Measurements from ENCODE around the gene NEK6. TPM values are rescaled to one million over a fixed set of nuclear protein-coding genes. Genes with fewer than 3 reads are reported as not detected.

The NEK6 gene
- polyA plus RNA-seq (ENCODE audit: low read depth in 6 of 6) = 10 to 100 TPM in 2 of 6 donors, 1 to 10 TPM in 4; 4.5 to 15.2 (median 8.0) TPM

DNA sequence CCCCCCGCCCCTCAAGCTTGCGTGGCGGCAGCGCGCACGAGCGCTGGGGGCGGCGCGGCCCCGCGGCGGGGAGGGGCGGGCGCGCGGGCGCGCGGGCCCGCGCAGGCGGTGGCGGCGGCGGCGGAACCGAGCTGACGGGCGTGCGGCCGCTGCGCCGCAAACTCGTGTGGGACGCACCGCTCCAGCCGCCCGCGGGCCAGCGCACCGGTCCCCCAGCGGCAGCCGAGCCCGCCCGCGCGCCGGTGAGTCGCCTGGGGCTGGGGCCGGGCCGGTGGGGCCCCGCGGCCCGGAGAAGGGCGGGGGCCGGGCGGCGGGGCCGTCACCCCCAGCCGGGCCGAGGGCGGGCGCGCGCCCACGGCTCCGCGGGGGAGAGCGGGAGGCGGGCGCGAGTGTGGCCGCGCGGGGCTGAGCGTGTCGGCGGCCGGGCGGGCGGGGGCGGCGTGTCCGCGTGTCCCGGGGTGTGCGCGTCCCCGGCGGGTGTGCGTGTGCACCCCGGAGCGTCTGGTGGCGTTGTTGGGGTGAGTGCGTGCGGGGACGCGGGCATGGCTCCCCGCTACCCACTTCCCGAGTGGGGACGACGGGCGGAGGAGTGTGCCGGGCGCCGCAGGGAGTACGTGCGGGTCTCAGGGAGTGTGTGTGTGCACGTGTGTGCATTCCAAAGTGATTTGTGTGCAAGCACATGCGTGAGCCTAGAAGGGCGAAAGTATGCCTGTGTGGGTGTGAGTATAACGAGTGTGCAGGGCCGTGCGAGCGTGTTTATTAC is at the start of gene NEK6:
Gene NEK6, plus strand, starts transcription at position 106 of the 763 bp plus-strand sequence. CDS start 44,016 bp downstream, outside the sequence.
- Mint-ChIP-seq H3K27me3 (no peaks in the 10 kb centered on the region), H3K4me1 (peaks cover 61 to 79% (median 78%) of the 10 kb centered on the region in 3 donors), H3K36me3 (no peaks in the 10 kb centered on the region), H3K4me3 (peak within 1 kb of the TSS; percentile 93 to 98 (median 96)), H3K27ac (peak within 1 kb of the TSS; percentile 86 to 98 (median 95)), H3K9me3 (no peaks in the 10 kb centered on the region)
- DNase-seq (peak; percentile 55), ATAC-seq (ENCODE audit: low read depth in 2 of 2) (peak; percentile 63 to 69)

DNA sequence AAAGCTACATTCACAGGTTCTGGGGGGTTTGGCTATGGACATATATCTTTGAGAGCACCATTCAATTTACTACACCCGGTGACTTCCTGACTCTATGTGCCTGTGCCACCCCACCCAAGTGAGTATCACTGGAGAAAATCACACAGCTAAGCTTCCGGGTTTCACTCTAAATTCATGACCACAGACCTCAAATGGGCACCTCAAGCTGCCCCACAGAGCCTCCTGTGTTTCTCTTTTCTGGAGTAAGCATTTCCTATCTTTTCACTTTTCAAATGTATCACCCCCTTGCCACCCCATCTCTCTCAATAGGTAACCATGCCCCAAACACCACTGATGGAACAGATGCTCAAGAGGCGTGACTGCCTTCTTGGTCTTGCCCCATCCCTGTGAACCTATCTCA is 49.2 kb upstream of the NEK6 start:
- DNase-seq = no peak
- no peak for ATAC-seq (ENCODE audit: low read depth in 2 of 2)
- Mint-ChIP-seq H3K36me3 (no peaks in the 10 kb centered on the region), H3K9me3 (peaks cover 0 to 6% (median 0%) of the 10 kb centered on the region in 7 donors), H3K27ac (peak overlapping the region in 4 of 6 donors; percentile 21 to 88 (median 84)), H3K4me3 (peak overlapping the region in 7 of 8 donors; percentile 3 to 82 (median 65)), H3K27me3 (no peaks in the 10 kb centered on the region), H3K4me1 (peaks cover 72 to 95% (median 81%) of the 10 kb centered on the region in 3 donors)

DNA sequence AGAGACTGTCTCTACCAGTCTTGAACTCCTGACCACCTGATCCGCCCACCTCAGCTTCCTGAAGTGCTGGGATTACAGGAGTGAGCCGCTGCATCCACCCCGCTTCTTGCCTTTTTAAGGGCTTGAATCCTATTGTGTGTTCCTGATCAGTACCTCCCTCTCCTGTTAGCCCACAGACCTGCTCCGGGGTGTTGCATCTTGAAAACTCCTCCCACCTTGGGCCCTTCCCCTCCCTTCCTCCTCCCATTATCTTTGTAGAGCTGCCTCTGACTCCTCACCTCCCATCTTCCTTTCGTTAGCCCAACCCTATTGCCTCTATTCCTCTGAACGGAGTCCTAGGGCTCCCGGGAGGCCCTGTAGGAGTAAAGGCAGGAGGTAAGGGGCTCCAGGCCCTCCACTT is 48.5 kb upstream of the NEK6 start:
- Mint-ChIP-seq H3K27me3 (no peaks in the 10 kb centered on the region), H3K4me3 (peak overlapping the region in 7 of 8 donors; percentile 1 to 82 (median 65)), H3K36me3 (no peaks in the 10 kb centered on the region), H3K27ac (peak overlapping the region in 4 of 6 donors; percentile 21 to 85 (median 76)), H3K9me3 (peaks cover 0 to 6% (median 0%) of the 10 kb centered on the region in 7 donors), H3K4me1 (peaks cover 72 to 95% (median 82%) of the 10 kb centered on the region in 3 donors)
- DNase-seq (no peak), ATAC-seq (ENCODE audit: low read depth in 2 of 2) (no peak)

DNA sequence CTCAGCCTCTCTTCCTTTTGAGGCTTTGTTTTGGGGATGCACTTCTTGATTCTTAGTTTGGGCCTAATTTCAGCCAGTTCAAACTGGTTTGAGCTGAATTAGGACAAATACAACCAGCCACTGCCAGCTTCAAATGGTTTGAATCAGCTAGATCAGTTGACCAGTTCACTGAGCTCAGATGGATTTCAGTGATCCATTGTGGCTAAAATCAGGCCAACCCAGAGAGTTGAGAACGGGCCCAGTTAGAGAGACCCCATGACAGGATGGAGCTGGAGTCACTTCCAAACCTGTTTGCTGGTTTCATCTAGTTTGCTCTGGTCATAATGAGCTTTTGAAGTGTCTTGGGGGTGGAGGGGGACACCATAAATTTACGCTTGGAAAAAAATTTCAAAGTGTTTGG is 48.0 kb upstream of the NEK6 start:
- Mint-ChIP-seq H3K27ac (peak overlapping the region in 1 of 6 donors; percentile 84), H3K4me1 (peaks cover 77 to 94% (median 87%) of the 10 kb centered on the region in 3 donors), H3K27me3 (no peaks in the 10 kb centered on the region), H3K36me3 (no peaks in the 10 kb centered on the region), H3K4me3 (peak overlapping the region in 2 of 8 donors; percentile 65 to 78), H3K9me3 (peaks cover 0 to 6% (median 0%) of the 10 kb centered on the region in 7 donors)
- ATAC-seq (ENCODE audit: low read depth in 2 of 2) (no peak), DNase-seq (no peak)

DNA sequence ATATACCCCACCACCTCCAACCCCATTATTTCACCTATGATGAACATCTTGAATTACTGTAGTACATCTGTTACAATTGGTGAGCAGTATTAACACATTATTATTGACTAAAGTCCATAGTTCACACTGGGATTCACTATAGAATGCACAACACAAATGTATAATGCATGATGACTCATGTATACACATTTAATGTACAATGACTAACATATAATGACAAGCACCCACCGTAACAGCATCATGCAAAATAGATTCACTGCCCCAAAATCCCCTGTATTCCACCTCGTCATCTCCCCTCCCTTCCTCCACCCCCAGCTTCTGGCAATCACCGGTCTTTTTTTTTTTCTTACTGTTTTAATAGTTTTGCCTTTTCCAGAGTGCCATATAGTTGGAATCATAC is 47.1 kb upstream of the NEK6 start:
- Mint-ChIP-seq H3K4me3 (peak overlapping the region in 7 of 8 donors; percentile 2 to 50 (median 42)), H3K27ac (peak overlapping the region in 5 of 6 donors; percentile 46 to 90 (median 84)), H3K27me3 (no peaks in the 10 kb centered on the region), H3K4me1 (peaks cover 77 to 95% (median 87%) of the 10 kb centered on the region in 3 donors), H3K9me3 (peaks cover 0 to 6% (median 0%) of the 10 kb centered on the region in 7 donors), H3K36me3 (no peaks in the 10 kb centered on the region)
- ATAC-seq (ENCODE audit: low read depth in 2 of 2) = peak; percentile 87 to 88
- peak; percentile 58 for DNase-seq

DNA sequence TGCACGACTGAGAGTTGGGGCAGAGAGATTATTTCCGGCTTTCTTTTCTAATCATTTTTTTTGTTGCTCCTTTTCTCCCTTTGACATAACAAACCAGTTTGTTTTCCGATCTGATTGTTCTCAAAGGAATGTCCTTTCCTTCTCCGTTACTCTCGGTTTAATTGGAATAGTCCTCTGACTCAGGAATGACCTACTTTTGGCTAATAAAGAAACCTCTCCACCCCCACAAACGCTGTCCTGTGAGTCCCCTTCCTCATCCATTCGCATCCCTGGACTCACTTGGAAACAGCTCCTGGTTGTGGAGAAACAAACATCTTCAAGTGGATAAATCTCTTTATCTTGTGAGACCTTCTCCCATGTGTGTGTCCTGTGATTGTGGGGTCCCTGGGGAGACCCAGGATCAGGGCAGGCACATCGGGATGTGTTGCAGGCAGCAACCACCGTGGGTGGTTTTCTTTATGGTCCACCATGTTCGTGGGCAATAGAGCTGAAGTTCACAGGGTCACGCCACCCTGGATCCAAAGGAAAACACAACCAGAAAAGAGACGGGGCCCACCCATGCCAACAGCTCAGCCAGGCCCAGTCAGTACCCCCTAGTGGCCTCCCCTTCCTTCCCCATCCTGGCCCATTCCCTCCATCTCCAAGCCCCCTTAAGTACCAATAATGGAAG is 45.2 kb upstream of the NEK6 start:
- Mint-ChIP-seq H3K36me3 (no peaks in the 10 kb centered on the region), H3K9me3 (peaks cover 0 to 6% (median 0%) of the 10 kb centered on the region in 7 donors), H3K27ac (peak overlapping the region in 4 of 6 donors; percentile 16 to 84 (median 66)), H3K4me1 (peaks cover 74 to 97% (median 88%) of the 10 kb centered on the region in 3 donors), H3K27me3 (no peaks in the 10 kb centered on the region), H3K4me3 (peak overlapping the region in 2 of 8 donors; percentile 29)
- DNase-seq (no peak), ATAC-seq (ENCODE audit: low read depth in 2 of 2) (no peak)

DNA sequence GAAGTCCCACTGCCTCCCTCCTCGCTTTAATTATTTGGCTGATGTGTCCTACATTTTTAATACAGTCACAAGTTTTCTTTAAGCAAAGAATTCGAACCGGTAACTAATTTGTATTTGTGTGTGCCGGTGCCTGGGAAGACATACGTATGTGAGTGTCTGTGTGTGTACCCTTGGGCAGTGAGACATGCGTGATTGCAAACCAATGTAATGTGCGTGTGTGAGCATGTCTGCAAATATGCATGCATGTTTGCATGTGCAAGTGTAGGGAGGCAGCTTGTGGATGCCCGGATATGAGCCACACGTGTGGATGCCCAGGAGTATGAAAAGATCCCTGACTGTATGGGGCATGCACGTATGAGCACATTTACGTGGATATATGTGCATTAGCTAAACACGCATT is 44.4 kb upstream of the NEK6 start:
- H3K4me3 Mint-ChIP-seq = peak overlapping the region in 3 of 8 donors; percentile 38 to 65 (median 57)
- ATAC-seq (ENCODE audit: low read depth in 2 of 2) (no peak), DNase-seq (no peak)
- H3K4me1 Mint-ChIP-seq = peaks cover 76 to 98% (median 91%) of the 10 kb centered on the region in 3 donors
- peak overlapping the region in 4 of 6 donors; percentile 4 to 84 (median 45) for H3K27ac Mint-ChIP-seq
- no peaks in the 10 kb centered on the region for H3K27me3 Mint-ChIP-seq
- peaks cover 0 to 6% (median 0%) of the 10 kb centered on the region in 7 donors for H3K9me3 Mint-ChIP-seq
- no peaks in the 10 kb centered on the region for H3K36me3 Mint-ChIP-seq

DNA sequence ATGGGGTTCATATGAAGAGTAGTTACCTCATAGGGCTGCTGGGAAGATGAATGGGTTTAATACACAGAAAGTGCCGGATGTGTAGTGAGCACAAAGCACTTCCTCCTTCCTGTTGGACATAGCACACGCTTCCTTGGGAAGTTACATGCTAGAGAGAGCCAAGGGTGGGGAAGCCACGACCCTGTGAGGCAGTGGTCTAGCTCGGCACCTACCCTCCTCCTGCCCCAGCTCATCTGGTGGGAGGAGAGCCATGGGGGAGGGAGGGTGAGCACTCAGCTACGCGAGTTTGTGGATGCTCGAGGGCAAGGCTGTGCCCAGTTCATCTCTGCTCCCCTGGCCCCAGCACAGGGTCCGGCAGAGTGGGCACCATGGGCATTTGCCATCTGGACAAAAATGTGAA is 43.6 kb upstream of the NEK6 start:
- Mint-ChIP-seq H3K36me3 (no peaks in the 10 kb centered on the region), H3K27ac (peak overlapping the region in 5 of 6 donors; percentile 12 to 99 (median 89)), H3K4me1 (peaks cover 76 to 98% (median 91%) of the 10 kb centered on the region in 3 donors), H3K9me3 (peaks cover 0 to 2% (median 0%) of the 10 kb centered on the region in 7 donors), H3K27me3 (no peaks in the 10 kb centered on the region), H3K4me3 (peak overlapping the region in 6 of 8 donors; percentile 20 to 86 (median 65))
- DNase-seq = no peak
- ATAC-seq (ENCODE audit: low read depth in 2 of 2) = no peak

DNA sequence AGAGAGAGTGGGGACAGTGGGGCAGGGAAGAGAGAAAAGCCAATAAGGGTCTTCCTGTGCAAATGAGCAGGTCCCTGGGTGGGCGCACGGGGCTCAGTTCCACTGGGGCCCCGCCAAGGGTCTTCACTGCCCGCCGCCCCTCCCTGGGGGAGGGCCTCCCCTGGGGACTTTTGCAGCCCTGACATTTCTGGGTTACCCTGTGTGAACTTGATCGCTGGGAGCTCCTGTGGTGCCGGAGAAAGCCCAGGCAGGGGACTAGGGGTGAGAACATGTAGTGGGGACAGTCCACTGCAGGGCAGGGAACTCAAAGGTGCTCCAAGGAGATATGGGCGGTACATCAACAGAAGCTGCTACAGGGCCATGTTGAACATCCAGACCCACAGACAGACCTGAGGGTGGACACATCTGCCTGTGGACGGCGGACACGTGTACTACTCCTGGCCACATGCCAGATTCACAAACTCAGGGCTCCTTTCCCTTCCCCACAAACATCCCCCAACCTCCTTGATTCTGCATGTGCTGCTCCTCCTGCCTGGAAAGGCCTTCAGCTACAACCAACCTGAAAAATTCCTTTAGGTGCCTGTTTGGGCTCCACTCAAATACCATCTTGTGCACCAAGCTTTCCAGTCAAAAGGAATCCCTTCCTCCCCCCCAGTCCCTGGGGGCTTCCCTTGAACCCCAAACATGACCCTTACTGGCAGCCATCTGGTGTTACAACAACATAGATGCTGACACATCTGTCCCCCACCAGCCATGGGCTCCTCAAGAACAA is 43.0 kb upstream of the NEK6 start:
- DNase-seq = no peak
- Mint-ChIP-seq H3K27ac (peak overlapping the region in 5 of 6 donors; percentile 20 to 99 (median 89)), H3K9me3 (peaks cover 0 to 2% (median 0%) of the 10 kb centered on the region in 7 donors), H3K4me3 (peak overlapping the region in 7 of 8 donors; percentile 46 to 86 (median 76)), H3K27me3 (no peaks in the 10 kb centered on the region), H3K36me3 (no peaks in the 10 kb centered on the region), H3K4me1 (peaks cover 72 to 96% (median 88%) of the 10 kb centered on the region in 3 donors)
- ATAC-seq (ENCODE audit: low read depth in 2 of 2) = no peak

DNA sequence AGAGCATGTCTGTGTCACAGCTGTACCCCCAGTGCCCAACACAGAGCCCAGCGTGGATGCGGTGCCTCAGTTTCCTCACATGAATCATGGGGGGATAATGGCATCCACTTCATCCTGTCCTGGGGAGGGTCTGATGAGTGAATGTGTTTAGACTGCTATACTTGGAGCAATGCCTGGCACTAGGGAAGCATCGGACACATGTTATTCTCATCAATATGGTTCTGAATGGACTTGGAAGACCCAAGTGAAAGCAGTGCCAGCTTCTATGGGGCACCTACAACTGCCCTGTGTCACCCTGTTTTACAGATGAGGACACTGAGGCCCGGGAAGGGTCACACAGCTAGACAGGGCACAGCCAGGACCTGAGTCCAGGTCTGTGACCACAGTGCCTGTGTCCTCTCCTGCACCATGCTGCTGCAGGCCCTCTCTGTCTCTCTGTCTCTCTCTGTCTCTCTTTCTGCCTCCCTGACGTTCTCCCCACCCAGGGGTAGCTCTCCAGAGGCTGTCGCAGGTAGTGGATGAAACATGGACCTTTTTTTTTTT is 42.3 kb upstream of the NEK6 start:
- H3K27me3 Mint-ChIP-seq = no peaks in the 10 kb centered on the region
- ATAC-seq (ENCODE audit: low read depth in 2 of 2) = no peak
- peaks cover 73 to 90% (median 90%) of the 10 kb centered on the region in 3 donors for H3K4me1 Mint-ChIP-seq
- peaks cover 0 to 2% (median 0%) of the 10 kb centered on the region in 7 donors for H3K9me3 Mint-ChIP-seq
- H3K36me3 Mint-ChIP-seq = no peaks in the 10 kb centered on the region
- DNase-seq = no peak
- H3K4me3 Mint-ChIP-seq = peak overlapping the region in 6 of 8 donors; percentile 46 to 86 (median 77)
- peak overlapping the region in 4 of 6 donors; percentile 49 to 99 (median 88) for H3K27ac Mint-ChIP-seq

DNA sequence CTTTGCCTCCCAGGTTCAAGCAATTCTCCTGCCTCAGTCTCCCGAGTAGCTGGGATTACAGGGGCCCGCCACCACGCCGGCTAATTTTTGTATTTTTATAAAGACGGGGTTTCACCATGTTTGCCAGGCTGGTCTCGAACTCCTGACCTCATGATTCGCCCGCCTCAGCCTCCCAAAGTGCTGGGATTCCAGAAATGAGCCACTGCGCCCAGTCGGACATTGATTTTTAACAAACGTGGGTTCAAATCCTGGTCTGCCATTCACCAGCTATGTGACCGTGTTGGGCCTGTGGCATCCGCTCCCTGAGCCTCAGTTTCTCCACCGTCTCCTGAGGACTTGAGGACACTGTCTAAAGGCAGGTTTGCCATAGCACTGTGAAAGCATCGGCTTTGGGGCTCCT is 41.8 kb upstream of the NEK6 start:
- H3K4me3 Mint-ChIP-seq = peak overlapping the region in 7 of 8 donors; percentile 68 to 90 (median 82)
- no peaks in the 10 kb centered on the region for H3K27me3 Mint-ChIP-seq
- peaks cover 0 to 2% (median 0%) of the 10 kb centered on the region in 7 donors for H3K9me3 Mint-ChIP-seq
- peak overlapping the region; percentile 93 to 100 (median 98) for H3K27ac Mint-ChIP-seq
- H3K4me1 Mint-ChIP-seq = peaks cover 72 to 91% (median 90%) of the 10 kb centered on the region in 3 donors
- DNase-seq (no peak), ATAC-seq (ENCODE audit: low read depth in 2 of 2) (no peak)
- no peaks in the 10 kb centered on the region for H3K36me3 Mint-ChIP-seq

DNA sequence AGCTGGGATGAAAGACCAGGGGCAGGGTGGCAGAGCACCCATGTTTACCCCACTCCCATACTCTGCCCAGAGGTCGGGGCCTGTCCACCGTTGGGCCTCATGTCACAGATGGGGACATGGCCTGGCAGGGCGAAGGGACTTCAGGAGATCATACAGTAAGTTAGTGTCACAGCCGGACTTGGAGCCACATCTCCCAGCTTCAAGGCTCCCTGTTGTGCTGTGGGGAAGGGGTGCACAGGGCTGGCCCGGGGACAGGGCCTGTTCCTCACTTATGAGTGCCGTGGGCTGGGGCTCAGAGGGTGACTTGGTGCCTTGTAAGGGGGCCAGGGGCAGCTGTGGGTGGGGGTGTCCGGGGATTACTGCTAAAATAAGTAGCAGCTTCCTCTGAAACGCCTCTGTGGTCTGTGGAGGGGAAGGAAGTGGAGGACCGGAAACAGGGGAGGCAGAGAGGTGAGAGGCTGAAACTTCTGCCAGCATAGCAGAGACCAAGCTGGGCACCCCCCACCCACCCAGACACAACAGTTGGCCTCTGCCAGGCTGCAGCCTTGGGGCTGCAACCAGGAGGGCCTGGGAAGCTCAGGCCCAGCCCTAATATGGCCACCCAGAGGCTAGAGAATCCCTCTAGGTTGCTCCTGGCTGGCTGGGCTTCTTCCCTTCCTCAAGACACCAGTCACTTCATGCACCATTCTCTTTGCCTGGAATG is 41.1 kb upstream of the NEK6 start:
- H3K4me3 Mint-ChIP-seq = peak overlapping the region; percentile 68 to 90 (median 82)
- H3K27me3 Mint-ChIP-seq = no peaks in the 10 kb centered on the region
- ATAC-seq (ENCODE audit: low read depth in 2 of 2) (peak; percentile 53 to 54), DNase-seq (peak; percentile 78)
- H3K4me1 Mint-ChIP-seq = peaks cover 65 to 91% (median 89%) of the 10 kb centered on the region in 3 donors
- peak overlapping the region; percentile 93 to 100 (median 98) for H3K27ac Mint-ChIP-seq
- H3K9me3 Mint-ChIP-seq = peaks cover 0 to 2% (median 0%) of the 10 kb centered on the region in 7 donors
- no peaks in the 10 kb centered on the region for H3K36me3 Mint-ChIP-seq
